GM23338 (cell line): ENCODE measurements around the gene FAM25A. TPM values are rescaled to one million over a fixed set of nuclear protein-coding genes. Genes with fewer than 3 reads are reported as not detected.

ENCODE experiments used
- ATAC-seq: fragments of 200-7000 bp; cut with Tn5 transposase; 3 replicates; pipeline ENCODE4 v1.9.1; 2020
- DNase-seq: peaks from one replicate; pipeline ENCODE4 v3.0.0-alpha.2; 2015; ENCODE audit warnings: low spot score
- H2AFZ ChIP-seq: fragments of 200-600 bp; sonication (generic); 2 replicates; pipeline ENCODE4 v1.8.0; 2016; ENCODE audit warnings: antibody characterized with exemption, mild to moderate bottlenecking, moderate library complexity
- H3F3A ChIP-seq: fragments of 200-600 bp; sonication (generic); replicated peaks from 2 replicates; pipeline ENCODE4 v1.8.0; 2017; ENCODE audit warnings: antibody characterized with exemption, mixed run types, low read depth
- H3K27ac ChIP-seq: fragments of 200-600 bp; sonication (generic); 2 replicates; pipeline ENCODE4 v1.6.1; 2016; ENCODE audit warnings: low read depth
- H3K27me3 ChIP-seq: fragments of 200-600 bp; sonication (generic); 2 replicates; pipeline ENCODE4 v1.8.0; 2016; ENCODE audit warnings: mild to moderate bottlenecking, mixed run types, moderate library complexity; ENCODE audit not compliant: insufficient read depth
- H3K36me3 ChIP-seq: fragments of 200-600 bp; sonication (generic); 2 replicates; pipeline ENCODE4 v1.8.0; 2016; ENCODE audit warnings: mild to moderate bottlenecking; ENCODE audit not compliant: insufficient read depth
- H3K4me1 ChIP-seq: fragments of 200-600 bp; sonication (generic); 2 replicates; pipeline ENCODE4 v1.8.0; 2016; ENCODE audit warnings: mild to moderate bottlenecking, moderate library complexity; ENCODE audit not compliant: insufficient read depth
- H3K4me2 ChIP-seq: fragments of 200-600 bp; sonication (generic); 2 replicates; pipeline ENCODE4 v1.7.1; 2017; ENCODE audit warnings: mixed run types
- H3K4me3 ChIP-seq: fragments of 200-600 bp; sonication (generic); 2 replicates; pipeline ENCODE4 v1.6.1; 2016; ENCODE audit warnings: mixed run types
- H3K79me2 ChIP-seq: fragments of 200-600 bp; sonication (generic); replicated peaks from 2 replicates; pipeline ENCODE4 v1.8.0; 2017; ENCODE audit warnings: mild to moderate bottlenecking; ENCODE audit not compliant: insufficient read depth
- H3K9me2 ChIP-seq: fragments of 200-600 bp; sonication (generic); 2 replicates; pipeline ENCODE4 v1.8.0; 2017; ENCODE audit not compliant: insufficient read depth
- H4K20me1 ChIP-seq: fragments of 200-600 bp; sonication (generic); replicated peaks from 2 replicates; pipeline ENCODE4 v1.8.0; 2017; ENCODE audit warnings: mild to moderate bottlenecking; ENCODE audit not compliant: insufficient read depth
- H3K27ac Mint-ChIP-seq: 2 replicates; pipeline ENCODE4 v1.8.0; 2020; ENCODE audit warnings: inconsistent platforms, mild to moderate bottlenecking, moderate library complexity, mixed read lengths
- H3K27me3 Mint-ChIP-seq: 3 replicates; pipeline ENCODE4 v1.8.0; 2022; ENCODE audit warnings: low read depth, mild to moderate bottlenecking, moderate library complexity, mixed read lengths, inconsistent platforms; ENCODE audit not compliant: insufficient read depth, poor library complexity
- H3K36me3 Mint-ChIP-seq: 3 replicates; pipeline ENCODE4 v1.8.0; 2021; ENCODE audit warnings: low read depth, mild to moderate bottlenecking, inconsistent platforms, moderate library complexity, mixed read lengths
- H3K4me1 Mint-ChIP-seq: 3 replicates; pipeline ENCODE4 v1.8.0; 2020; ENCODE audit warnings: mild to moderate bottlenecking, inconsistent platforms, mixed read lengths
- H3K4me3 Mint-ChIP-seq: 3 replicates; pipeline ENCODE4 v1.8.0; 2021; ENCODE audit warnings: moderate library complexity, mild to moderate bottlenecking, inconsistent platforms, mixed read lengths
- H3K9me3 Mint-ChIP-seq: 3 replicates; pipeline ENCODE4 v1.8.0; 2020; ENCODE audit warnings: moderate library complexity, mild to moderate bottlenecking, inconsistent platforms, mixed read lengths
- CREB1 ChIP-seq: fragments of 250-450 bp; sonication (Bioruptor Pico); IDR thresholded peaks from 2 replicates; pipeline ENCODE4 v1.5.0; 2020; ENCODE audit warnings: low read depth, mild to moderate bottlenecking, moderate library complexity
- EZH2 ChIP-seq: fragments of 200-600 bp; sonication (generic); IDR thresholded peaks from one replicate; pipeline ENCODE4 v1.8.0; 2017; ENCODE audit warnings: antibody characterized with exemption, mild to moderate bottlenecking, low read depth; ENCODE audit not compliant: unreplicated experiment
- EZH2phosphoT487 ChIP-seq: fragments of 200-600 bp; sonication (generic); IDR thresholded peaks from one replicate; pipeline ENCODE4 v1.8.1; 2018; ENCODE audit warnings: antibody characterized with exemption; ENCODE audit not compliant: unreplicated experiment
- POLR2AphosphoS5 ChIP-seq: IDR thresholded peaks from 2 replicates; pipeline ENCODE4 v1.6.1; 2016; ENCODE audit warnings: antibody characterized with exemption, low read depth
- STAT1 ChIP-seq: IDR thresholded peaks from one replicate; pipeline ENCODE4 v1.6.1; 2016; ENCODE audit warnings: antibody characterized with exemption; ENCODE audit not compliant: unreplicated experiment
- ZNF331 ChIP-seq: fragments of 250-450 bp; sonication (Bioruptor Pico); IDR thresholded peaks from 2 replicates; pipeline ENCODE4 v1.5.0; 2020; ENCODE audit warnings: low read depth, mild to moderate bottlenecking, moderate library complexity
- polyA plus RNA-seq: library from polyadenylated mRNA; unstranded; fragments of >200 nt; fragmentation: Nextera tagmentation; extraction: Ambion mirVana; gene quantifications from 2 replicates; pipeline ENCODE4 v1.2.1, GENCODE V29; 2016
- total RNA-seq: library from RNA; depleted of rRNA; stranded (reverse); fragments of >200 nt; shearing (Covaris generic); gene quantifications from 2 replicates; pipeline ENCODE4 v1.2.3, GENCODE V29; 2014
- TF ChIP-seq, protein P1 (sequence below): IDR thresholded peaks from one replicate; pipeline ENCODE4 v1.6.1; 2018; ENCODE audit warnings: antibody characterized with exemption; ENCODE audit not compliant: unreplicated experiment
- TF ChIP-seq, protein P2 (sequence below): fragments of 250-450 bp; sonication (Bioruptor Pico); IDR thresholded peaks from 2 replicates; pipeline ENCODE4 v1.5.0; 2020; ENCODE audit warnings: mild to moderate bottlenecking, moderate library complexity

FAM25A gene
- total and polyA plus RNA-seq, 2 experiments from 2014 or later: not detected

DNA sequence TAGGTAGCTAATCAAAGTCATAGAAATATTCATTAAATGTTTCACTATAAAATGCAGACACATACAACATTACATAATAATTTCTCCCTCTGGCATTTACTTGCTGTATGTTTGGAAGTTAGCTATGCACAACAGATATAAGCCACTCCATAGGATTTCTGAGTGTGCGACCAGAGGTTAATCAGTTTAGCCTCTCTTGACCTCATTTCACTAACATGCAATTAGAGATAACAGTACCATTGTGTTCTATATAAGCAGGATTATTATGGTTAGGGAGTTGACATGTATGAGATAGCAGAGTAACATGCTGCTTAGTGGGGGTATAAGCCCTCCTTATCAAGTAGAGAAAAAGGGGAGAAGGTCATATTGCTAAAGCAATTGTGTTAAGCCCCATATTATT is 48.2 kb downstream of the FAM25A start:
- H3K27ac ChIP-seq: no peak overlapping the region
- no peaks in the 10 kb centered on the region for H3F3A ChIP-seq
- Mint-ChIP-seq H3K27me3 (no peaks in the 10 kb centered on the region), H3K4me1 (no peaks in the 10 kb centered on the region), H3K4me3 (no peak overlapping the region), H3K9me3 (no peaks in the 10 kb centered on the region), H3K36me3 (peaks cover 59% of the 10 kb centered on the region), H3K27ac (no peak overlapping the region)
- H3K4me2 ChIP-seq: no peak overlapping the region
- H3K4me3 ChIP-seq: no peak overlapping the region
- no peak for ATAC-seq
- H3K79me2 ChIP-seq: no peaks in the 10 kb centered on the region
- peaks cover 24% of the 10 kb centered on the region for H3K36me3 ChIP-seq
- no peaks in the 10 kb centered on the region for H3K4me1 ChIP-seq
- TF ChIP-seq POLR2AphosphoS5: no peak
- TF ChIP-seq ZNF331 (CRISPR knock-in tag): no peak
- no peak for TF ChIP-seq CREB1
- TF ChIP-seq EZH2: no peak
- no peak for TF ChIP-seq EZH2phosphoT487
- TF ChIP-seq, protein P1, sequence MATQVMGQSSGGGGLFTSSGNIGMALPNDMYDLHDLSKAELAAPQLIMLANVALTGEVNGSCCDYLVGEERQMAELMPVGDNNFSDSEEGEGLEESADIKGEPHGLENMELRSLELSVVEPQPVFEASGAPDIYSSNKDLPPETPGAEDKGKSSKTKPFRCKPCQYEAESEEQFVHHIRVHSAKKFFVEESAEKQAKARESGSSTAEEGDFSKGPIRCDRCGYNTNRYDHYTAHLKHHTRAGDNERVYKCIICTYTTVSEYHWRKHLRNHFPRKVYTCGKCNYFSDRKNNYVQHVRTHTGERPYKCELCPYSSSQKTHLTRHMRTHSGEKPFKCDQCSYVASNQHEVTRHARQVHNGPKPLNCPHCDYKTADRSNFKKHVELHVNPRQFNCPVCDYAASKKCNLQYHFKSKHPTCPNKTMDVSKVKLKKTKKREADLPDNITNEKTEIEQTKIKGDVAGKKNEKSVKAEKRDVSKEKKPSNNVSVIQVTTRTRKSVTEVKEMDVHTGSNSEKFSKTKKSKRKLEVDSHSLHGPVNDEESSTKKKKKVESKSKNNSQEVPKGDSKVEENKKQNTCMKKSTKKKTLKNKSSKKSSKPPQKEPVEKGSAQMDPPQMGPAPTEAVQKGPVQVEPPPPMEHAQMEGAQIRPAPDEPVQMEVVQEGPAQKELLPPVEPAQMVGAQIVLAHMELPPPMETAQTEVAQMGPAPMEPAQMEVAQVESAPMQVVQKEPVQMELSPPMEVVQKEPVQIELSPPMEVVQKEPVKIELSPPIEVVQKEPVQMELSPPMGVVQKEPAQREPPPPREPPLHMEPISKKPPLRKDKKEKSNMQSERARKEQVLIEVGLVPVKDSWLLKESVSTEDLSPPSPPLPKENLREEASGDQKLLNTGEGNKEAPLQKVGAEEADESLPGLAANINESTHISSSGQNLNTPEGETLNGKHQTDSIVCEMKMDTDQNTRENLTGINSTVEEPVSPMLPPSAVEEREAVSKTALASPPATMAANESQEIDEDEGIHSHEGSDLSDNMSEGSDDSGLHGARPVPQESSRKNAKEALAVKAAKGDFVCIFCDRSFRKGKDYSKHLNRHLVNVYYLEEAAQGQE: no peak
- no peak for TF ChIP-seq STAT1
- TF ChIP-seq, protein P2, sequence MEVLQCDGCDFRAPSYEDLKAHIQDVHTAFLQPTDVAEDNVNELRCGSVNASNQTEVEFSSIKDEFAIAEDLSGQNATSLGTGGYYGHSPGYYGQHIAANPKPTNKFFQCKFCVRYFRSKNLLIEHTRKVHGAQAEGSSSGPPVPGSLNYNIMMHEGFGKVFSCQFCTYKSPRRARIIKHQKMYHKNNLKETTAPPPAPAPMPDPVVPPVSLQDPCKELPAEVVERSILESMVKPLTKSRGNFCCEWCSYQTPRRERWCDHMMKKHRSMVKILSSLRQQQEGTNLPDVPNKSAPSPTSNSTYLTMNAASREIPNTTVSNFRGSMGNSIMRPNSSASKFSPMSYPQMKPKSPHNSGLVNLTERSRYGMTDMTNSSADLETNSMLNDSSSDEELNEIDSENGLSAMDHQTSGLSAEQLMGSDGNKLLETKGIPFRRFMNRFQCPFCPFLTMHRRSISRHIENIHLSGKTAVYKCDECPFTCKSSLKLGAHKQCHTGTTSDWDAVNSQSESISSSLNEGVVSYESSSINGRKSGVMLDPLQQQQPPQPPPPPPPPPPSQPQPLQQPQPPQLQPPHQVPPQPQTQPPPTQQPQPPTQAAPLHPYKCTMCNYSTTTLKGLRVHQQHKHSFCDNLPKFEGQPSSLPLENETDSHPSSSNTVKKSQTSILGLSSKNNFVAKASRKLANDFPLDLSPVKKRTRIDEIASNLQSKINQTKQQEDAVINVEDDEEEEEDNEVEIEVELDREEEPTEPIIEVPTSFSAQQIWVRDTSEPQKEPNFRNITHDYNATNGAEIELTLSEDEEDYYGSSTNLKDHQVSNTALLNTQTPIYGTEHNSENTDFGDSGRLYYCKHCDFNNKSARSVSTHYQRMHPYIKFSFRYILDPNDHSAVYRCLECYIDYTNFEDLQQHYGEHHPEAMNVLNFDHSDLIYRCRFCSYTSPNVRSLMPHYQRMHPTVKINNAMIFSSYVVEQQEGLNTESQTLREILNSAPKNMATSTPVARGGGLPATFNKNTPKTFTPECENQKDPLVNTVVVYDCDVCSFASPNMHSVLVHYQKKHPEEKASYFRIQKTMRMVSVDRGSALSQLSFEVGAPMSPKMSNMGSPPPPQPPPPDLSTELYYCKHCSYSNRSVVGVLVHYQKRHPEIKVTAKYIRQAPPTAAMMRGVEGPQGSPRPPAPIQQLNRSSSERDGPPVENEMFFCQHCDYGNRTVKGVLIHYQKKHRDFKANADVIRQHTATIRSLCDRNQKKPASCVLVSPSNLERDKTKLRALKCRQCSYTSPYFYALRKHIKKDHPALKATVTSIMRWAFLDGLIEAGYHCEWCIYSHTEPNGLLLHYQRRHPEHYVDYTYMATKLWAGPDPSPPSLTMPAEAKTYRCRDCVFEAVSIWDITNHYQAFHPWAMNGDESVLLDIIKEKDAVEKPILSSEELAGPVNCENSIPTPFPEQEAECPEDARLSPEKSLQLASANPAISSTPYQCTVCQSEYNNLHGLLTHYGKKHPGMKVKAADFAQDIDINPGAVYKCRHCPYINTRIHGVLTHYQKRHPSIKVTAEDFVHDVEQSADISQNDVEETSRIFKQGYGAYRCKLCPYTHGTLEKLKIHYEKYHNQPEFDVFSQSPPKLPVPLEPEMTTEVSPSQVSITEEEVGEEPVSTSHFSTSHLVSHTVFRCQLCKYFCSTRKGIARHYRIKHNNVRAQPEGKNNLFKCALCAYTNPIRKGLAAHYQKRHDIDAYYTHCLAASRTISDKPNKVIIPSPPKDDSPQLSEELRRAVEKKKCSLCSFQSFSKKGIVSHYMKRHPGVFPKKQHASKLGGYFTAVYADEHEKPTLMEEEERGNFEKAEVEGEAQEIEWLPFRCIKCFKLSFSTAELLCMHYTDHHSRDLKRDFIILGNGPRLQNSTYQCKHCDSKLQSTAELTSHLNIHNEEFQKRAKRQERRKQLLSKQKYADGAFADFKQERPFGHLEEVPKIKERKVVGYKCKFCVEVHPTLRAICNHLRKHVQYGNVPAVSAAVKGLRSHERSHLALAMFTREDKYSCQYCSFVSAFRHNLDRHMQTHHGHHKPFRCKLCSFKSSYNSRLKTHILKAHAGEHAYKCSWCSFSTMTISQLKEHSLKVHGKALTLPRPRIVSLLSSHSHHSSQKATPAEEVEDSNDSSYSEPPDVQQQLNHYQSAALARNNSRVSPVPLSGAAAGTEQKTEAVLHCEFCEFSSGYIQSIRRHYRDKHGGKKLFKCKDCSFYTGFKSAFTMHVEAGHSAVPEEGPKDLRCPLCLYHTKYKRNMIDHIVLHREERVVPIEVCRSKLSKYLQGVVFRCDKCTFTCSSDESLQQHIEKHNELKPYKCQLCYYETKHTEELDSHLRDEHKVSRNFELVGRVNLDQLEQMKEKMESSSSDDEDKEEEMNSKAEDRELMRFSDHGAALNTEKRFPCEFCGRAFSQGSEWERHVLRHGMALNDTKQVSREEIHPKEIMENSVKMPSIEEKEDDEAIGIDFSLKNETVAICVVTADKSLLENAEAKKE (CRISPR knock-in tag): no peak
- H3K27me3 ChIP-seq: no peaks in the 10 kb centered on the region
- peaks cover 5% of the 10 kb centered on the region; the same call in 1 of the 2 replicates for H4K20me1 ChIP-seq
- H3K9me2 ChIP-seq: no peaks in the 10 kb centered on the region
- DNase-seq: no peak
- H2AFZ ChIP-seq: no peak overlapping the region
